Inferior parietal cortex (tissue), 1 donor: Measurements from ENCODE around the gene TMEM233.
"Not testable (repeated sequence)": the region's sequence is repeated elsewhere in the genome, so short reads cannot be mapped to it uniquely, and the experiment has no call there.

Source experiments
- DNase-seq: peaks from one replicate; pipeline ENCODE4 v3.0.0-alpha.2; 2016; ENCODE audit errors: extremely low spot score

Gene TMEM233

DNA sequence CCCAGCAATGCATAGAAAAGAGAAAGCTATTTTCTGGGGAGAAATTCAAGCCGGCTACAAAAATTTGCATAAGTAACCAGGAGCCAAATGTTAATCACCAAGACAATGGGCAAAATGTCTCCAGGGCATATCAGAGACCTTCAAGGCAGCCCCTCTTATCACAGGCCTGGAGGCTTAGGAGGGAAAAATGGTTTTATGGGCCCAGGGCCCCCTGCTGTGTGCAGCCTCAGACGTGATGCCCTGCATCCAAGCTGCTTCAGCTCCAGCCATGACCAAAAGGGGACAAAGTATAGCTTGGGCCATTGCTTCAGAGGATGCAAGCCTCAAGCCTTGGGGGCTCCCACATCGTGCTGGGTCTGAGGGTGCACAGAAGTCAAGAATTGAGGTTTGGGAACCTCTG is 15.8 kb downstream of the TMEM233 start:
- DNase-seq: no peak

DNA sequence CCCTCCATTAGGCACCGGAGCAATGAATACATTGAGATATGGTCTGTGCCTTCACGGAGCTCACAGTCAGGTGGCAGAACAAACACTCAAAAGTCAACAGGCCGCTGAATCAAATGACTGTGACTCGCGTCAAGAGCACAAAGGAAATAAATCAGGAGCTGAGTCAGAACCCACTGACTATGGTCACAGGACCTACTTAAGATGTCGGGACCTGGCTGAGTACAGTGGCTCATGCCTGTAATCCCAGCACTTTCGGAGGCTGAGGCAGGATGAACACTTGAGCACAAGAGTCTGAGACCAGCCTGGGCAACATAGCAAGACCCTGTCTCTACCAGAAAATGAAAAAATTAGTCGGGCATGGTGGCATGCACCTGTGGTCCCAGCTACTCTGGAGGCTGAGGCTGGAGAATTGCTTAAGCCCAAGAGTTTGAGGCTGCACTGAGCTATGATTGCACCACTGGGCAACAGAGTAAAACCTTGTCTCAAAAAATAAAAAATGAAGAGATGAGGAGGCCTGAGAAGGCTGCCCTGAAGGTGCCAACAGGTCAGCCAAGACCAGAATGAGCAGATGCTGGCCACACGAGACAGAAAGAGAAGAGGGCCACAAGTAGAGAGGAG is 19.9 kb downstream of the TMEM233 start:
- DNase-seq: no peak

DNA sequence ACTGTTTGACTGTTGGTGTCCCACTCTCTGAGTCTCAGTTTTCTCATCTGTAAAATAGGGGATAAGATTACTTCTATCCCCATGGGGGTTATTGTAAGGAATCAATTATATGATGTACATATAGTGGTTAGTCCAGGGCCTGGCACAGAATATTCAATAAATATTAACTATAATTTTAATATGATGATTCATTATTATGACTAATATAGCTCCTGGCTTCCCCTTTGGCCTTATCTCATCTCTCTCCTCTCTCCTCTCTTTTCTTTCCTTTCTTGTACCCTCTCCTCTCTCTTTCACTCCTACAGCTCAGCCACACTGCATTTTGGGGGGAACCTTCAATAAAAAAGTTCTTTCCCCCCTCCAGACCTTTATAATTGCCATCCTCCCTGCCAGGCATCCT is 21.1 kb downstream of the TMEM233 start:
- no peak for DNase-seq

DNA sequence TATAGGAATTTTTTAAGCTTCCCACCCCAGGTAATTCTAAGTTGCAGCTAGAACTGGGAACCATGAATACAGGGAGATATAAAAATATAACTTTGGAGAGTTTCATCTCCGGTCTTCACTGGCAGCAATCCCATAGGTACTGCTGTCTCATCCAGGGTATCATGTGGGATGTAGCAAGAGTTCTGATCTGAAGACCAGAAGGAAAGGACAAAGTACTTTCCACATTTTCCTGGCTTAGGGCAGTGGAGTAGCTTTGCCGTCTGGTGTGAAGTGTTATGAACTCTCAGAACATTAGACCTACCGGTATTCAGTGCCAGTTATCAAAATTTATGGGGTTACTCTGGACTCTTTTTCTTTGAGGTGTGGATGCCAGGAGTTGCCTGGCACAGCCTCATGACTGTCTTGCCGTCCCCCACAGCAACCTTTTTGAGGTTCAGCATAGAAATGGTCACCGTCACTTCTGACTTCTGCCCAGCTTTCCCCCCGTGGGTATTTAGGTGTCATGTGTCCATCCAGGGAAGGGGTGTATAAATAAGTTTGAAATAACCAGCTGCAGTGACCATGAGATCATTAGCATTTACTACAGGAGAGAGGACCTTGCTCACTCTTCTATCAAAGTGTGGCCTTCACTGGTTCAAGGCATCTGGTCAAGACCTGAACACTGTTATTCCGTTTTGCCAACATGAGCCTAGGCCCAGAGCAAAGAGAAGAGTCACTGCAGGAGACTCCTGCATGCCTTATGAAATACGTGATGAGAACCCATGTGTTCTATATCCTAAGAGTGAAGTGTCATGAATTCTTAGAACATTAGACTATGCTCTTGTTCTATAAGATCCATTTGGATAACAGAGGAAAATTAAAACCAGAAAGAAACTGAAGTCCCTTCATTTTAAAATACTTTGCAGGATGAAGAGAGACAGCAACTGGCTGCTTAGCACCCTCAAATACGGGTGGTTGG is 22.2 kb downstream of the TMEM233 start:
- DNase-seq: no peak

DNA sequence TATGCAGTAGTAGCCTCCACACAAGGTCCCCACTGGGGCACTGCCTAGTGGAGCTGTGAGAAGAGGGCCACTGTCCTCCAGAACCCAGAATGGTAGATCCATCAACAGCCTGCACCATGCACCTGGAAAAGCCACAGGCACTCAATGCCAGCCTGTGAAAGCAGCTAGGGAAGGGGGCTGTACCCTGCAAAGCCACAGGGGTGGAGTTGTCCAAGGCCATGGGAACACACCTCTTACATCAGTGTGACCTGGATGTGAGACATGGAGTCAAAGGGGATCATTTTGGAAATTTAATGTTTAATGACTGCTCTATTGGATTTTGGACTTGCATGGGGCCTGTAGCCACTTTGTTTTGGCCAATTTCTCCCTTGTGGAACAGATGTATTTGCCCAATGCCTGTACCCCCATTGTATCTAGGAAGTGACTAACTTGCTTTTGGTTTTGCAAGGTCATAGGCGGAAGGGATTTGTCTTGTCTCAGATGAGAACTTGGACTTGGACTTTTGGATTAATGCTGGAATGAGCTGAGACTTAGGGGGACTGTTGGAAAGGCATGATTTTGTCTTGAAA is 24.8 kb downstream of the TMEM233 start:
- not testable (repeated sequence) for DNase-seq

DNA sequence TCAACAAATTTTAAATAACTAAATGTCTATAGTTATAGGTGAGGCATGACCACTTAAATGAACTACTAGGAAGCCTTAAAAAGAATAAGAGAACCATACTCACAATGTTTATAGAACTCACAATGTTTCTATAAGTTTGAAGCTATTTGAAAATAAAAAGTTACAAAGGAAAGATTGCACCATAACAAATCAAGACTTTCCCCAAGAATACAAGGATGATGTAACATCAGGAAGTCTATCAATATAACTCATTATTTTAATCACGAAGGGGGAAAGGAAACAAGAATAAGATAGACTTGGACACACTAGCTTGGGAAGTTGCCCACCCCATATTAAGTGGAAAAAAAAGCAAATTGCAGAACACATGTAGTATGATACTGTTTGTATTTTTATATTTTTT is 26.9 kb downstream of the TMEM233 start:
- no peak for DNase-seq

DNA sequence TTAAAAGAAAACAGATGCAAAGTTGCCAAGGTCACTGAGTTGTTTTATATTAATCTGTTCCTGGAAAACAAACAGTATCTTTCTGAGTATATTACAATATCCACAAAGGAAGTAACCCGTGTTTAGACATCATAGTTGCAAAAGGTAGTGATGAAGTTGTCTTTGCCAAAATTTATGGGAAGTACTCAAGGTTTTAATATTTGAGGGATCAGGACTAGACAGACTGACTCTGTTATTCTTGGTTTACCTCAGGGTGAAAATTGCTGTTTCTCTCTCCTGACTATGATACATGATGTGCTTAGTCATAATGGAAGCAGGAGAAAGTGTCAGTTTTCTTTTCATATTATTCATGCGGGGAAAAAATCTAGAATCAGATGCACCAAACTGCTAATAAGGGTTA is 28.3 kb downstream of the TMEM233 start:
- no peak for DNase-seq

DNA sequence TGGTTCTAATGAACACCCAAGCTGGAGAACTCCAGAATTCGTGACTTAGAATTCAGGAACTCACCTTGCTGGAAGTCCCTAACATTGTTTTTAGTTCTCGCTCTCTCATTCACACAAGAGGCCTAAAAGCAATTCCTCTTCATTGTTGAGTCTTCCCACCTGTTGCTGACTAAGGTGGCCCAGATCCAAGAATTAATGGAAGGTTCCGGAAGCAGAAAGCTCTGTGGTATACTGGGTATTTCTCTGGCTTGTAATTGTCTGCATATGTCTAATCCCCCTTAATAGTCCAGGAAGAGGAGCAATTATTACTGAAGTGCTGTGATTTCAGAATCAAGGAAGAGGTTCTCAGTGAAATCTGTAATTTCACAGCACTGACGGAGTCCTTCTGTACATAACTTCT is 31.4 kb downstream of the TMEM233 start:
- no peak for DNase-seq

DNA sequence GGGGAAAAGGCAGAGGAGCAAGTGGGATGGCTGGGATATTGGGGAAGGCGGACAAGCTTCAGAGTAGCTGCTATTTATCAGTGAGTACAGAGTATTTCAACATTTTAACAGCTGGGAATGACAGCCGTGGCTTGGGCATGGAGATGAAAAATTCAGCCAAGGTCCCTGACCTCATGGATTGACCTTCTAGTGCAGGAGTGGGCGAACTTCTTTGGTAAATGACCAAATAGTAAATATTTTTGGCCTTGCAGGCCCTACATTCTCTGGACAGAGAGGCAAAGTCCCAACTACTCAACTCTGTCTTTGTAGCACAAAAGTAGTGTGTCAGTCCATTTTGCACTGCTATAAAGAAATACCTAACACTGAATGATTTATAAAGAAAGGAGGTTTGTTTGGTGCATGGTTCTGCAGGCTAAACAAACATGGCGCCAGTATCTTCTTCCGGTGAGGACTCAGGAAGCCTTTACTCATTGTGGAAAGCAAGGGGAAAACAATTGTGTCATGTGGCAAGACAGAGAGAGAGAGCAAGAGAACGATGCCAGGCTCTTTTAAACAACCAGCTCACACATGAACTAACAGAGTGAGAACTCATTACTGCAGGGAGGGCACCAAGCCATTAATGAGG is 33.6 kb downstream of the TMEM233 start:
- DNase-seq: no peak

DNA sequence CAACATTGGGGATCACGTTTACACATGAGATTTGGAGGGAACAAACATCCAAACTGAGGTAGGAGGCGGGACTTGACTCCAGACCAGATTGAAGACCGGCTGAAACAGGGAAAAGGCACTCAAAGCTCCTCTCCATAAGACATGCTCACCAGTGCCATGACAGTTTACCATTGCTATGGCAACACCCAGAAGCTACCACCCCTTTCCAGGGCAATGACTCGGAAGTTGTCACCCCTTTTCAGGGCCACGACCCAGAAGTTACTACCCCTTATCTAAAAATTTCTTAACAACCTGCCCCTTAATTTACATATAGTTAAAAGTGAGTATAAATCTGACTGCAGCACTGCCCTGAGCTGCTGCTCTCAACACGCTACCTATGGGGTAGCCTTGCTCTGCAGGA is 34.1 kb downstream of the TMEM233 start:
- no peak for DNase-seq

DNA sequence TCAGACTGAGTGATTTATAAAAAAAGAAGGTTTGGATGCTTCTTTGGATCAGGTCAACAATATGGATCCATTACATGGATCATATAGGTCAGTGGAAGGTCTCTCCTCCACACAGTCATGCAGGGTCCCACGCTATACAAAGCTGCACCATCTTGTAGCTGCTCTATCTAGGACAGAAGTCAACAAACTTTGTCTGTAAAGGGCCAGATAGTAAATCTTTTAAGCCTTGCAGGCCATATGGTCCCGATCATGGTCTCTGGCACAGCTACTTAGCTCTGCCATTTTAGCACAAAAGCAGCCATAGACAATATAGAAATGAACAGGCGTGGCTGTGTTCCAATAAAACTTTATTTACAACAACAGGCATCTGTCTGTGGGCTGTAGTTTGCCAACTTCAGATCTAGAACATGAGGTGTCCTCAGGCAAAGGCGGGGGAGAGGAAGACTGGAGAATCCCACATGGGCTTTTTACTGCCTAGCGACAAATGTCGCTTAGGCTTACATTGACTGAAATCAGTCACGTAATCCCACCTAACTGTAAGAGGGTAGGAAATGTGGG is 36.7 kb downstream of the TMEM233 start:
- no peak for DNase-seq

DNA sequence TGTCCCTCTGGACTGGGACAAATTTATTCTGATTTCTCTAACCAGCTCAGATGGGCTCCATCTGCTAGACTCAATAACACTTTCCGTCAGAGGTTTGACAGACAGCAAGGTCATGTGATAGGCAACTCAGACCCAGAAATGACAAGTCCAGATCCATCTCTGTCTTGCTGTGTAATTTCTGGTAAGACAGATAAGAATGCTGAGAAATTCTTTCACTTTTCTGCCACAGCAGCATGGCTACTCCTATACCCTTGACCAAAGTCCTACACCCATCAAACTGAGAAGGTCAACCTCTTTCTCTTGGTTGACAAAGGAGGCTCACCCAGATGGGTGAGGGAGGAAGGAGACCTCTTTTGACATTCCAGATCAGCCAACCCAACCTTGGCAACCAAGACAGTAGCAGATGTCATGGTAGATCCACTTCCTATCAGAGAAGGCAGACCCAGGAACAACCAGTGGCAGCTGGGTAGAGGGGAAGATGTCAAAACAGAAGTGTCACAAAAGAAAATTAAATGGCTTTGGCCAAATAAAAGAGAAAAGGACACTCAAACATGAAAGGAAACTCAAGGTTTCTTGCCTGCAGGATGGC is 37.5 kb downstream of the TMEM233 start:
- no peak for DNase-seq

DNA sequence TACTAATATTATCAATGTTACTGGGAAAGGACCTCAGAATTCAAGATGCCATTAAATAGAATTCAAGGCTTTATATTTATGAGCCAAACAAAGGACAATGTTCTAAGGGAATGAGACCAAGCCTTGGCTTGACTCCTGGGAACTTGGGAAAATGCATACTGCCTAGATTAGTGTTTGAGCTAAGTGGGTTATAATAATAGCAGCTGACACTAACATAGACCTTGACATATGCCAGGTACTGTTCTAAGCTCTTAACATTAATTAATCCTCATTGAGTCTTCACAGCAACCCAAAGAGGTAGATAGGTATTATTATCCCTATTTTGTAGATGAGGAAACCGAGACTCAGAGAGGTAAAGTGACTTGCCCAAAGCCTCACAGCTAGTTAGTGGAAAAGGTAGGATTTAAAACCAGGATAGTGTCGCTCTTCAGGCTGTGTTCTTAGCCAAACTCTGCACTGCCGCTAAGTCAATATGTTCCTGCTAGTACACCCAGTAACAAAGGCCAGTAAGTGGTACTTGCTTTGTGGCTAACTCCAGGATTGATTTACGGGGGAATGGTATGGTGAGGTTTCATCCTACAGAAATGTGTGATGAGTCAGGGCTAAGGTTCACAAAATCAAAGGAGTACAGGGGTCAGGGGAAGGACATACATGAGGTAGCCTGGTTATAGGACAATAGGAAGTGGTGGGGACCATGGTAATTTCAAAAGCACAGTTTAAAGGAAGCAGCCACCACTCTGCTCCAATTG is 38.5 kb downstream of the TMEM233 start:
- no peak for DNase-seq

DNA sequence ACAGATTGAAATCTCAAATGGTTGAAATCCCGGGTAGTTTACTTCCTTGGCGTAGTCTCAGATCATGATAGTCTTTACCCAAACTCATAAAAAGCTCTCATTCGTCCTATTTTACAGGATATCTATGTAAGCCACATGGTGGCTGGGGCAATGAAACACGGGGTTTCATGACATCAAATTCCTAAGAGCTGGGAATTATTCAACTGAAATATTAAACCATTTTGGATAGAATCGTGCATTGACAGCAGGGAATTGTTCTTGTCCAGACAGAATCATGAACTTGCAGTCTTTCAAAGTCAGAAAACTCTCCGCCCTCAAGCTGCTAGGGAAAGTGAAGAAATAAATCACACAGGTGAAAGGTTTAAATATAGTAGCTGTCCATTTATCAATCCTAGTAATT is 41.2 kb downstream of the TMEM233 start:
- DNase-seq: no peak

DNA sequence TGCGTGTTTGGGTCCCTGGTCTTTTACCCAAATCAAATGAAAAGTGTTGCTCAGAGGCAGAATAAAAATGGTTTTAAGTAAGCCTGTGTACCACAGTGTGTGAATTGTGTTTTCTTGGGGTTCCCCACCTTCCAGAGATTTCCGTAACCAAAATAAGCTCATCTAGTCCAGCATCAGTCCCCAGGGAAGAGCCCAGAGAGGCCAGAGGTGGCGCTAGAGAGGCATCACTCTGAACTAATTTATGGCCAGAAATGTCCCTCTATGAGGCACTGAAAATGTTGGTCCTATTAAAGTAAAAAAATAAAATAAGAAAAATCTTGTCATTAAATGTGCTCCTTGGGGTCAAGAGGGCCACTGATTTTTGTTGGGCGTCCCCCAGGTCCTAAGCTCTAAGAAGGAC is 49.4 kb downstream of the TMEM233 start:
- no peak for DNase-seq

DNA sequence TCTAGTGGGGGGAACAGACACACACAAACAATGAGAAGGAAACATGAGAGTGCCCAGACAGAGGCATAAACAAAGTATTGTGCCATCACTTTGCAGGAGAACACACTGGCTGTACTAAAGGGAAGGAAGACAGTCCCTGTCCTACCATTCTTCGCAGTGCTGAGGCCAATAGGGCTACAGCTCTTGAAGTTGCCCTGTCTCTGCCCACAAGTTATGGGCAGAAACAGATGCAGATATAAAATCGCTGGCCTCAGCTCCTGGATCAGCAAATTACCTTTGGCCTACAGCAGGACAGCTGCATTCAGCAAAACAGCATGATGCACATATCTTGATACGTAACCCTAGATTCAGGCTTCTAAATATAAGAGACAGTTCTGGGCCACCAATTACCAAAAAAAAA is 51.4 kb downstream of the TMEM233 start:
- DNase-seq: no peak

DNA sequence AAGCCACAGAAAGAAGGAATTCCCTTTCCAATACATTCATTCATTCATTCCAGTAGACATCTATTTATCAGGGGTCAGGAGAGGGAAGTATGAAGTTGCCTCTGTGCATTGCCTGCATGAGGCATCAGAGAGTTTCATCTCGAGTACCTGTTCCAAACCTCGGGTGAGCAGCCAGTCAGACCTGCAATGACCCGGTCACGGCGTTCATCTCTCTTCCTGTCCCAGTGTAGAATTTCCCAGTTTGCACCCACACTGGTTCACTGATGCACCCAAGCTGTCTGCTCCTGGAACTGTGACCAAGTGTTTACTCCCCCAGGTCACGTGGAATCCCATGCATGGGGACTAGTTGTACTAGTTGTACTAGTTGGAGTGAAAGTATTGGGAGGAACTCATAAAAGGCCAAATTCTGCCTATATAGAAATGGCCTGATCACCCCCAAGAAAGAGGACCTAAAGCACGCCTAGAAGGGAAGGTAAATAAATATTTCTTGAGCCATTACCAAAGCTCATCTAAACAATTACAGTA is 52.0 kb downstream of the TMEM233 start:
- DNase-seq: no peak

DNA sequence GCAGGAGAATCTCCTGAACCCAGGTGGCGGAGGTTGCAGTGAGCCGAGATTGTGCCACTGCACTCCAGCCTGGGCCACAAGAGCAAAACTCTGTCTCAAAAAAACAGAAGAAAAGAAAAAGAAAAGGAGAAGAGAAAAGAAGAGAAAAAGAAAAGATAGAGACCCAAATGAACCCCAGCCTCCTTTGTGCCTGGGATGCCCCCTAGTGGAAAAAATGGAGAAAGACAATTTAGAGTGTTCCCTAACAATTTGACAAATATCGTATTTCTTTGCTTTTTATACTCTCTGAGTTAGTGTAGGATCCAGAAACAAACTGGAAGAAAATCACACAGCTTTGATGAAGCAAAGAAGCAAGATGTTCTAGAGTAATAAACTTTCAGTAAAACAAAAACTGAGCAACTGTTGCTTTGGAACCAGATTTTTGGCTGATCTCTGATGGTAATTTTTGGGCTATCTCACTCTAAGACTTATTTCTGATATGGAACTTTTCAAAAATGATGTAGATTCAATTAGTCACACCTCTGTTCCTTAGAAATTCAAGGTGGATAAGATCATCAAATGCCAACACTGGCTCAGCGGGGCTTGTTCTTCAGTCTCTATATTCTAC is 55.7 kb downstream of the TMEM233 start:
- peak; percentile 29 for DNase-seq

DNA sequence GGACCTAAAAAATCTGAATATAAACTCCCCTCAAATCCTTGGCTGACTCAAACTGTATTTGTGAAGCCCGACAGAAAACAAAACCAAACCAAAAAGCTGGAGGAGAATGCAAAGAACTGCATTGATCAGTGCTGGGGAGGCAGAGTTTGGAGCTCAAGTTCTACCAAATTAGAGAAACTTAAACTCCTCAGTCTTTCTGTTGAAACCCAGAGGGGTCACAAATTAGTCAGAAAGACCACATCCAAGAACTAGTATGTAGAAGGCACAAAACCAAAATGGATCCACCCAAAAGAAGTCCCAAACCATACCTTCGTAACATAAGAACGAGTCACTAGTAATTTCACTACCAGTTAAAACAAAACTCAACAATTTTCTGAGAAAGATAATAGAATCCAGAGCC is 59.1 kb downstream of the TMEM233 start:
- DNase-seq: no peak

DNA sequence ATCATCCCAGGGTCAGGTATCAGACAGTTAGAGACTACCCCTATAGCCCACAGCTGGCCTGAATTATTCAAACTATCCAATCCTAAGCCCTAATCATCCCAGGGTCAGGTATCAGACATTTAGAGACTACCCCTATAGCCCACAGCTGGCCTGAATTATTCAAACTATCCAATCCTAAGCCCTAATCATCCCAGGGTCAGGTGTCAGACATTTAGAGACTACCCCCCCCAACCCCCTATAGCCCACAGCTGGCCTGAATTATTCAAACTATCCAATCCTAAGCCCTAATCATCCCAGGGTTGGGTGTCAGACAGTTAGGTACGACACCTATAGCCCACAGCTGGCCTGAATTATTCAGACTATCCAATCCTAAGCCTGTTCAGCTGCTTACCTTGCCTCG is 63.4 kb downstream of the TMEM233 start:
- DNase-seq: not testable (repeated sequence)
